NCI-H2196 (cell line): ENCODE results near the gene BANF2.
A peak's percentile ranks its signal among the peaks of the same experiment; 100 is the strongest.

Experiments used
- DNase-seq: peaks from one replicate; lab custom pipeline; 2025; ENCODE audit not compliant: unreplicated experiment; lab: John Stamatoyannopoulos, UW

The BANF2 gene

GRCh38 chr20:17663486-17663885 is 36.3 kb upstream of the BANF2 start:
- DNase-seq, result no peak

DNA sequence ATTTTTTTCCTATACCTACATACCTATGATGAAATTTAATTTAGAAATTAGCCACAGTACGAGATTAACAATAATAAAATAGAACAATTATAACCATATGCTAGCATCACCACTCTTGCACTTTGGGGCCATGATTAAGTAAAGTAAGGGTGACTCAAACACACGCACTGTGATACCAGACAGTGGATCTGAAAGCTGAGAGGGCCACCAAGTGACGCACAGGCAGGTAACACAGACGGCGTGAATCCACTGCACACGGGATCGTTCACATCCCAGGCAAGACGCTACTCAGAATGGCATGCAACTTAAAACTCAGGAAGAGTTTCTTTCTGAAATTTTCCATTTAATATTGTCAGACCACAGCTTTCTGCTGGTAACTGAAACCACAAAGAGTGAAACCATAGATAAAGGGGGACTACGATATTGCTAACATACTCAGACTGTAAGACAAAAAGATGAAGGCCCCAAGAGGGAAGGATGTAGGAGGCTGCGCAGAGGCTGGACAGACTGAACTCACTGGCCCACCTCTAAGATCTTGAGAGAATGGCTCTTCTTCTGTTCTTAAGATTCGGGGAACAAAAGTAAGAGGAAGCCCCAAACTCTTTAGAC is 35.6 kb upstream of the BANF2 start:
- DNase-seq, result no peak

DNA sequence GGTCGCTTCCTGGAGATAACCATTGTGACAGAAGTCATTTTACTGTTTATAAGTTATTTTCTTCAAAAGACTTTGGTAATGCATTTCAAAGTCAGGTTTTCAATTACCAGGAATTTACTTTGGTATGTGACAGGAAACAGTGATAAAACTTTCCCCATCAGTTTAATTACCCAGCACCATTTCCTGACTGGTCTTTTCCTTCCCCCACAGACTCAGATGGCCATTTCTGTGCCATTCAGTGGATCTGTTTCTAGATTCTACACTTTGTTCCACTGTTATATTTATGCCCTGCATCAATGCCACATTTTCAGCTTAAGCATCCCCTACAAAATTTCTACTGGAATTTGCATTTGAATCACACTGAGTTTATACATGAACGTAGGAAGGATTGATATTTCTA is 34.0 kb upstream of the BANF2 start:
- no peak for DNase-seq

- no peak for DNase-seq
These were observed 33.3 kb upstream of the BANF2 start for GRCh38 chr20:17666481-17666880.

- DNase-seq, result no peak
These were observed 32.3 kb upstream of the BANF2 start for GRCh38 chr20:17667445-17667844.

GRCh38 chr20:17668432-17668831 is 31.3 kb upstream of the BANF2 start:
- no peak for DNase-seq

DNA sequence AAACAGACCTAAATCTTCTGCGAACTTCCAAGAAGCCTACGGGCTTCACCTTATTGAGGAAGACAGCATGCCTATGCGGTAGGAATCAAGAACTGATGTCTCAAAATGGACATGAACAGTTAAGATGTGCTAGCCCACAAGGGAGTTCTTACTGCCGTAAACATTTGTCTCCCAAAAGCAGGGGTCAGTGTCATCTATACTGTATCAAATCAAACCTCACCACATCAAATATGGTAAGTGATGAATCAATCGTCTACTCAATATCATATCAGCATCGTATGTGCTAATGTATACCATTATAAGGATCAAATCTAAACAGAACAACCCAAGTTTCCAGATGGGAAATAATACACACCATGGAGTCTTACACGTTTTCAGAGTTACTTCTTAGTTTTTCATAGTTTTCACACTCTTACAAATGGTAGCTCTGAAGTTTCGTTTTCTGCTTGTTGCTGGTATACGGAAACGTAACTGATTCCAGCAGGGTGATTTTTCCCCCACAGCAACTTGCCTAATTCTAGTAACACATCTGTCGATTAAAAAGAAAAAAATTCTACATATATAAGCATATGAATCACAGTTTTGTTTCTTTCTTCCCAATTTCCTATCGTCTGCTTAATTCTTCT is 30.3 kb upstream of the BANF2 start:
- no peak for DNase-seq

DNA sequence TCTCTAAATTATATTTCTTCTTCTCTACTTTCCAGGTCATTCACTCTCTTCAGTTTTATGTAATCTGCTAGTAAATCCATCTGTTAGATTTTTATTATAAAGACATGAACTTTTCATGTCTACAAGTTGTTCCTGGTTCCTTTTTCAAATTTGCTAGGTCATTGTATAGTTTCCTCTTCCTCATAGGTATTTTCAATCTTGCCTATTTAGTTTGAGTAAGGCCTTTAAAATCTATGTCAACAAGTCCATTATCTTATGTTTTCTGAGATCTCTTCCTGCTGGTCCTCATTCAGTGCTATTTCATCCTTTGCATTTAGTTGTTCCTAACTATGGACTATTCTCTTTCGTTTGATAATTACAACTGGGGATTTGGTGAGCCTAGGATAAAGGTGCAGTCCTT is 28.8 kb upstream of the BANF2 start:
- no peak for DNase-seq

DNA sequence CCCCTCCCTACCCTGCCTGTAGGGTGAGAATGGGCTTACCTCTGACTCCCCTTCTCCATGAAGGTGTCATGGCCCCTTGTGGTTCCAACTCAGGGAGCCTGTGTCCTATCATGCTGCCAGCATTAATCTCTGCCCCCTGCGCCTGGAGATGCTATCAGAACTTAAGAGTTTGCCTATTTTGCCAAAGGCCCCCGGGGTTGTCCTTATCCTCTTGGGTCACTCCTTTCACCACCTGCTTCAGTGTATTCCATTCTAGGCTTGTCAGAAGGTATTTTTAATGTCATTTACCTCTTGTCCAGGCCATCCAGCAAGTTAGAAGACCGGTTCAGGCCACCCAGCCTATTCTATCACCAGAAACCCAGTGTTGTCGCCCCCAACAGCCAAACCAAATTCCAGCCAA is 28.2 kb upstream of the BANF2 start:
- DNase-seq, result no peak

DNA sequence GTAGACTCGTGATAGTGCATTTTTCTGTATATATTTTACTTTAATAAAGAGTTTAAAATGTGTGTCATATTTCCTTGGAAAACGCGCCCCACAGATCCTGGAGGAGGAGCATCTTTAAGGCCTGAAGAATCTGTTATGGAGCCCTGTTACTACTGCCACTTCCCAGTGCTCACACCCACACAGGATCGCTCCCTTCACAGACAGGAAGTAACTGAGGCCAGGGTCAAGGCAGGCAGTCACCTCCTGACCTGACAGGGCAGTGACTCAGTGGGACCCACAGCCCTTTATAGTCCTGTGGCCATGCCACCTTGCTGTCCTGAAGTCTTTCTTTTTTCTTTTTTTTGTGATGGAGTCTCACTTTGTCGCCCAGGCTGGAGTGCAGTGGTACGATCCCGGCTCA is 26.7 kb upstream of the BANF2 start:
- DNase-seq, result no peak

DNA sequence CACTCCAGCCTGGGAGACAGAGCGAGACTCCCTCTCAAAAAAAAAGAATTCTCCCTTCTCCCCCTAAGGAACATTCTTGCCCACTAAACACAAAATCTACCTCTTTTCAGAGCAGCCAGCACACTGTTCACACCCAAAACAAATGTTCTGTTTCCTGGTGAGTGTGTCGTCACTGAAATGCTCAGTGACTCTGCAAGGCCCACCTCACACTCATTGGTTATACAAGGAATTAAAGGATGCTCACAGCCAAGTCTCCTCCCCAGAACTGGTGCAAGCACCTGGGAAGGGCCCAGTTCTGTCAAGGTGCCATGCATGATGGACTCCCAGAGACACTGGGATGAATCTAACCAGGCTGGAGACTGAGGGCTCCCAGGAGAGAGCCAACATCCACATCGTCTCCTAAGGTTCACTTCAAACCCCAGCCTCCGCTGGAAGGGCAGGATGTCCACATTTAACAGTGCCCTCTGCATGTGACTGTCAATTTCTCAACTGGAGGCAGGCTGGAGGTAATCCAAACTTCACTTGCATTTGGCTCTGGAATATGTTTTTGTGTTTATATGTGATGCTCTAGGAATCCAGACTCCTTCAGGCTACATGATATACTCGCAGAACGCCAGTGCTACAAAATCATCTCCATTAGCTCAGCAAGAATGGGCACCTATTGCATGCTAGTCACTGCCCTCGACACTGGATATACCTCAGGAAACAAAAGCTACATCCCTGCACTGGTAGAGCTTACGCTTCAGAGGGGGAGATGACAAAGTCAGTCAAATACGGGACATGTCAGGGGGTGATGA is 24.8 kb upstream of the BANF2 start:
- DNase-seq, result no peak

DNA sequence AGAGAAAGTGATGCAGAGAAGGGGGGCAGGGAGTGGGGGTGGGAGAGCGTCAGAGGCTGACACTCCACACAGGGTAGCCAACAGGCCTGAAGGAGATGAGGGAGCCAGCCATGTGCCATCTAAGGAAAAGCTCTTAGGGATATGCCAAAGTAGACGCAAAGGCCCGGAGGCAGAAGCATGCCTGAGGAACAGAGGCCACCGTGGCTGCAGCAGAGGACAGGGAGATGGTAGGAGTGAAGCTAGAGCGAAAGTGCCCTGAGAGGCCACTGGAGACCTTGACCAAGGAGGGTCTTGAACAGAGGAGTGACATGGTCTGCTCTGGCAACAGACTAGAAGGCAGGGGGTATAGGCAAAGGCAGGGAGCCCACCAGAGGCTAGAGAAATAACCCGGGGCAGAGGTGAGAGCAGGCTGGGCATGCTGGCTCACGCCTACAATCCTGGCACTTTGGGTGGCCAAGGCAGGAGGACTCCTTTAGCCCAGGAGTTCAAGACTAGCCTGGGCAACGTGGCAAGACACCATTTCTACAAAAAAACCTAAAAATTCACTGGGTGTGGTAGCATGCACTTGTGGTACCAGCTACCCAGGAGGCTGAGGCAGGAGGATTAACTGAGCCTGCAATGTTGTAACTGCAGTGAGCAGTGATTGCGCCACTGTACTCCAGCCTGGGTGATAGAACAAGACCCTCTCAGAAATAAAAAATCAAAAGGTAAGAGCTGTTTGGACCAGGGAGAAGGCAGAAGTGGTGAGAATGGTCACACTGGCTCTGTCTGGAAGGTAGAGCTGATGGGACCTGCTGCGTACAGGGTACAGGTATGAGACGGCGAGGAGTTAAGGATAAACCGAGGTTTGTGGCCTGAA is 24.0 kb upstream of the BANF2 start:
- DNase-seq, result no peak

- DNase-seq, result no peak
These were observed 23.4 kb upstream of the BANF2 start for GRCh38 chr20:17676378-17676759.

- DNase-seq, result no peak
These were observed 22.8 kb upstream of the BANF2 start for GRCh38 chr20:17676942-17677341.

GRCh38 chr20:17678295-17678694 is 21.5 kb upstream of the BANF2 start:
- DNase-seq, result no peak

GRCh38 chr20:17678886-17679285 is 20.9 kb upstream of the BANF2 start:
- no peak for DNase-seq

- no peak for DNase-seq
These were observed 19.6 kb upstream of the BANF2 start for GRCh38 chr20:17679941-17680835.

- DNase-seq, result peak; percentile 78
These were observed 18.7 kb upstream of the BANF2 start for GRCh38 chr20:17680836-17681725.

DNA sequence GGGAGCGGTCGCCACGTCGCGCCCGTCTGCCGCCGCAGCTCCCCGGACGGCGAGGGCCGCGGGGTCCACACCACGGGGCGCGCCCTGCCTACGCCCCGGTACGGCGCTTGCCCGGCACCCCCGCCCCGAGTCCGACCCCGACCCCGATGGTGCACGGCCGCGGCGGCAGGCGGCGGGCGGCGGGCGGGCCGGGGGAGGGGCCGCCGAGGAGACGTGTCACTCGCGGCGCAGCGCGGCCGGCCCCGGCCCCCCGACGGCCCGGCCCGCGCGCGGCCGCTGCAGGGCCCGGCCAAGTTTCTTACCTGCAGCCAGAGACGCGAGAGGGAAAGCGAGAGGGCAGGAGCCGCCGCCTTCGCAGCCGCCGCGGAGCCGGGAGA is 18.1 kb upstream of the BANF2 start:
- no peak for DNase-seq
